Measurements from ENCODE around the gene SMYD3. TPM values are rescaled to one million over a fixed set of nuclear protein-coding genes. Genes with fewer than 3 reads are reported as not detected.

The SMYD3 gene
- total RNA-seq, 1 donor from 2014 or later, result 24.2 TPM

GRCh38 chr1:246471688-246472087 lies 35.4 kb downstream of the SMYD3 start:
- no peak overlapping the region for H3K4me3 Mint-ChIP-seq
- H3K4me1 Mint-ChIP-seq, result no peaks in the 10 kb centered on the region
- no peak for DNase-seq (ENCODE audit: low read depth, low spot score)
- H3K27ac Mint-ChIP-seq (ENCODE audit: unreplicated experiment), result no peak overlapping the region
- no peaks in the 10 kb centered on the region for H3K27me3 Mint-ChIP-seq (ENCODE audit: low read depth)
- no peaks in the 10 kb centered on the region for H3K9me3 Mint-ChIP-seq
- no peak for TF ChIP-seq CTCF (conservative IDR thresholded peaks at IDR 0.05)
- H3K36me3 Mint-ChIP-seq (ENCODE audit: low read depth), result no peaks in the 10 kb centered on the region

GRCh38 chr1:246470585-246470984 lies 36.5 kb downstream of the SMYD3 start:
- H3K9me3 Mint-ChIP-seq, result no peaks in the 10 kb centered on the region
- no peak overlapping the region for H3K27ac Mint-ChIP-seq (ENCODE audit: unreplicated experiment)
- no peaks in the 10 kb centered on the region for H3K27me3 Mint-ChIP-seq (ENCODE audit: low read depth)
- TF ChIP-seq CTCF (conservative IDR thresholded peaks at IDR 0.05), result no peak
- no peaks in the 10 kb centered on the region for H3K36me3 Mint-ChIP-seq (ENCODE audit: low read depth)
- no peak overlapping the region for H3K4me3 Mint-ChIP-seq
- H3K4me1 Mint-ChIP-seq, result no peaks in the 10 kb centered on the region
- DNase-seq (ENCODE audit: low read depth, low spot score), result no peak

GRCh38 chr1:246462986-246463385 lies 44.1 kb downstream of the SMYD3 start:
- Mint-ChIP-seq H3K27me3 (ENCODE audit: low read depth) (no peaks in the 10 kb centered on the region), H3K4me1 (peaks cover 5% of the 10 kb centered on the region), H3K4me3 (no peak overlapping the region), H3K27ac (ENCODE audit: unreplicated experiment) (peak overlapping the region; percentile 2), H3K36me3 (ENCODE audit: low read depth) (peaks cover 5% of the 10 kb centered on the region), H3K9me3 (peaks cover 1% of the 10 kb centered on the region)
- DNase-seq (ENCODE audit: low read depth, low spot score), result no peak
- no peak for TF ChIP-seq CTCF (conservative IDR thresholded peaks at IDR 0.05)

- Mint-ChIP-seq H3K9me3 (peaks cover 2% of the 10 kb centered on the region), H3K27me3 (ENCODE audit: low read depth) (no peaks in the 10 kb centered on the region), H3K4me1 (peaks cover 5% of the 10 kb centered on the region), H3K4me3 (no peak overlapping the region), H3K27ac (ENCODE audit: unreplicated experiment) (no peak overlapping the region), H3K36me3 (ENCODE audit: low read depth) (peaks cover 5% of the 10 kb centered on the region)
- no peak for DNase-seq (ENCODE audit: low read depth, low spot score)
- no peak for TF ChIP-seq CTCF (conservative IDR thresholded peaks at IDR 0.05)
Measured at GRCh38 chr1:246460406-246460805, 46.7 kb downstream of the SMYD3 start.

- Mint-ChIP-seq H3K27me3 (ENCODE audit: low read depth) (no peaks in the 10 kb centered on the region), H3K27ac (ENCODE audit: unreplicated experiment) (no peak overlapping the region), H3K4me1 (no peaks in the 10 kb centered on the region), H3K4me3 (no peak overlapping the region), H3K9me3 (peaks cover 2% of the 10 kb centered on the region), H3K36me3 (ENCODE audit: low read depth) (peaks cover 5% of the 10 kb centered on the region)
- no peak for TF ChIP-seq CTCF (conservative IDR thresholded peaks at IDR 0.05)
- DNase-seq (ENCODE audit: low read depth, low spot score), result no peak
Measured at GRCh38 chr1:246459221-246459620, 47.9 kb downstream of the SMYD3 start.

- Mint-ChIP-seq H3K27me3 (ENCODE audit: low read depth) (no peaks in the 10 kb centered on the region), H3K9me3 (peaks cover 2% of the 10 kb centered on the region), H3K27ac (ENCODE audit: unreplicated experiment) (no peak overlapping the region), H3K4me1 (no peaks in the 10 kb centered on the region), H3K36me3 (ENCODE audit: low read depth) (peaks cover 5% of the 10 kb centered on the region), H3K4me3 (no peak overlapping the region)
- no peak for TF ChIP-seq CTCF (conservative IDR thresholded peaks at IDR 0.05)
- no peak for DNase-seq (ENCODE audit: low read depth, low spot score)
Measured at GRCh38 chr1:246455476-246455875, 51.6 kb downstream of the SMYD3 start.
